HG02678 (cell line): ENCODE results near the gene PFDN2.

Experiments
- ATAC-seq: cut with Tn5 transposase; IDR thresholded peaks from one replicate; pipeline ENCODE4 v1.9.1; 2021; ENCODE audit warnings: mild to moderate bottlenecking, moderate library complexity; ENCODE audit not compliant: unreplicated experiment

PFDN2 gene

GRCh38 chr1:161117759-161118581 lies at the start of gene PFDN2, which contains the start of gene NIT1:
TSS of gene PFDN2 (minus strand) at chr1:161118037. CDS start at chr1:161118026, 11 bp downstream.
TSS of gene NIT1 (plus strand) at chr1:161118105. CDS start at chr1:161118177, 72 bp downstream.
- peak; percentile 85 for ATAC-seq

GRCh38 chr1:161166669-161167548 lies 49.1 kb upstream of the PFDN2 start:
- no peak for ATAC-seq

- ATAC-seq = peak; percentile 94
Measured at GRCh38 chr1:161165742-161166668, 48.2 kb upstream of the PFDN2 start, which contains the start of gene PPOX. TSS of gene PPOX (plus strand) at chr1:161166426. CDS start at chr1:161166848, 422 bp downstream.

GRCh38 chr1:161164901-161165610 lies 47.2 kb upstream of the PFDN2 start:
- no peak for ATAC-seq

GRCh38 chr1:161163793-161164192 lies 46.0 kb upstream of the PFDN2 start:
- no peak for ATAC-seq

GRCh38 chr1:161162806-161163205 lies 45.0 kb upstream of the PFDN2 start:
- ATAC-seq = no peak

GRCh38 chr1:161162052-161162451 lies 44.2 kb upstream of the PFDN2 start:
- ATAC-seq = no peak

GRCh38 chr1:161161652-161162051 lies 43.8 kb upstream of the PFDN2 start:
- no peak for ATAC-seq

- no peak for ATAC-seq
Measured at GRCh38 chr1:161160671-161161145, 42.9 kb upstream of the PFDN2 start.

GRCh38 chr1:161159913-161160243 lies 42.0 kb upstream of the PFDN2 start:
- no peak for ATAC-seq

- ATAC-seq = peak; percentile 84
Measured at GRCh38 chr1:161159087-161159912, 41.5 kb upstream of the PFDN2 start, which contains the start of gene USP21. TSS of gene USP21 (plus strand) at chr1:161159500. CDS start at chr1:161160641, 1,141 bp downstream.

GRCh38 chr1:161158316-161159010 lies 40.6 kb upstream of the PFDN2 start:
- ATAC-seq = no peak

- no peak for ATAC-seq
Measured at GRCh38 chr1:161157867-161158266, 40.0 kb upstream of the PFDN2 start.

GRCh38 chr1:161153682-161154337 lies 36.0 kb upstream of the PFDN2 start, which contains the start of gene UFC1:
TSS of gene UFC1 (plus strand) at chr1:161153978. CDS start at chr1:161153998, 20 bp downstream.
- peak; percentile 93 for ATAC-seq

GRCh38 chr1:161153176-161153575 lies 35.3 kb upstream of the PFDN2 start:
- ATAC-seq = no peak

- ATAC-seq = no peak
Measured at GRCh38 chr1:161145832-161146231, 28.0 kb upstream of the PFDN2 start.

GRCh38 chr1:161140755-161141400 lies 23.0 kb upstream of the PFDN2 start:
- no peak for ATAC-seq
